ENCODE results near the gene NKPD1.

NKPD1 gene, protein sequence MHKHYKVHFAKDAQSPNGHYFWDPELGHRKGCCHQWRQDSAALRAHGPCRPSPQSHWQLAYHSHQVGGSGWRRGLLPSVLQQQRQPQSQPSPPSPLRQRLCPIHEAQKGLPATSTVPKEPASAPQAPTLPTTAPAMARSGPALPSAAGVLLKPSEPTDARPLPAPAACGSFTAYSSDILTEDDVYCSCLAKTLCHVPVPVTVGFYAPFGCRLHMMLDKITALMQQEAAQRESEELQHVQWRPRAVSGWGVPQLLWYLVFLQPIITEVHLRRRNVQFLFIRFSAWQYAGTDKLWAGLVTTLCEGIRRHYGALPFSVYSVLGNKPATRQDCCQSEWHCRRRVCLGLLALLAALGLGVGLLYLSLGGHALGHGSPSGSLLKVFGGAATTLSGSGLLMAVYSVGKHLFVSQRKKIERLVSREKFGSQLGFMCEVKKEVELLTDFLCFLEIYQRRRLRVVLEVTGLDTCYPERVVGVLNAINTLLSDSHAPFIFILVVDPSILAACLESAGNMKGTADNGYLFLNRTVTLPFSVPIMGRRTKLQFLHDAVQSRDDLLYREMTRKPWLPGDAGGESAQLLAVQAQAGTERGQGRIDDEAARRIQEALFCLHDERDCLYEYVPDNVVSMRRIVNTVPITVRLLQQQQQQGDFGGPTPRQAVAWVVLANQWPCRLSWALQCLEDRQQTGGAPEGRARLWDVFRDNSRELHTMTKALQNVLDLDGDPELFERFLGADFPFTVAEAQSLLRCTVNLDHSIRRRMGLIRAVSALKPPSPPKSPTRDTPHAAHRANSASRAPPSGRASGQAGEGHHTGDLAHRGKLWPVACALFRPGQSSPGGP

DNA sequence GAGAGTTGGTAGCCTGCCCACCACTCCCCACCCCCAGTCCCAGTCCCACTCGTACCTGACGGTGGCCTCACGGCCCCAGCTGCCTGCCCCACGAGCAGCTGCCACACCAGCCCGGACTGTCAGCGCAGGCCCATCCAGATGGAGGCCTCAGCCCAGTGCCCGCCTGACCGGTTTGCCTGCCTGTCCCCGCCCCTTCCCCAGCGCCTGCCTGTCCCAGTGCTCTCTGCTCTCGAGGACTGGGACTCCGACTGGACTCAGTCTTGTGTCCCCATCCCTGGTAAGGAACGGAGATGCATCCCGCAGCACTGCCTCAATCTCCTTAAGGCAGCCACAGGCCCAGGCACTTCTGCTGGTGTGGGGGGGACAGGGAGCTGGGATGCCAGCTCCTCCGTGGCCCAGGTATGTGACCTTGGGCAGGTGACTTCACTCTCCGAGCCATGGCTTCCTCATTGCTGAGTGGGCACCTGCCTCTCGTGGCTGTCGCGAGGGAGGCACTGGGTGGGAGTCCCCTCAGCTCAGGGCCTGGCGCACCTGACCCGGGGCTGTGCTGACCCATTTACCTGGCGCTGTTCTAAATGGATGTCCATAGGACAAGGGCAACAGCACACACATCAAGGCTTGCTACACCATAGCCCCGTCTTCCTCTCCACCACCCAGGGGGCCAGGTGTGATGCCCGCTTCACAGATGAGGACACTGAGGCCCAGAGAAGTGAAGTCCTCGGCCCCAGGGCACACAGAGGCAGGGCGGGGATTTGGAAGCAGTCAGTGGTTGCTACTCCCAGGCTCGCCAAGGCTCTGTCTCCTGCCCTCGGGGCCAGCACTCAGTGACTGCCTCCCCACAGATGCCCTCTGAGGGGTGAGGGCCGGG lies at the start of gene NKPD1:
Gene NKPD1 (minus strand): TSS at position 113 of the 868 bp plus-strand sequence. CDS start 832 bp downstream, outside the sequence.
- DNase-seq (ENCODE audit: low read depth, low spot score), result peak; percentile 66

DNA sequence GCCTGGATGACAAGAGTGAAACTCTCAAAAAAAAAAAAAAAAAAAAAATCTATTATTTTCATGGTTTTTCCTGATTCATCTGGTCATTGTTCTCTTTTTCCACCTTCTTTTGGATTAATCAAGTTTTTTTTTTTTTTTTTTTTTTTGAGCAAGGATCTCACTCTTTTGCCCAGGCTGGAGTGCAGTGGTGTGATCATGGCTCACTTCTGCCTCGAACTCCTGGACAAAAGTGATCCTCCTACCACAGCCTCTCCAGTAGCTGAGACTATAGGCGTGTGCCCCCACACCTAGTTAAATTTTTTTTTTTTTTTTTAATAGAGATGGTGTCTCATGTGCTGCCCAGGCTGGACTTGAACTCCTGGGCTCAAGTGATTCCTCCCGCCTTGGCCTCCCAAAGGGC lies 45.5 kb upstream of the NKPD1 start:
- DNase-seq (ENCODE audit: low read depth, low spot score), result no peak

DNA sequence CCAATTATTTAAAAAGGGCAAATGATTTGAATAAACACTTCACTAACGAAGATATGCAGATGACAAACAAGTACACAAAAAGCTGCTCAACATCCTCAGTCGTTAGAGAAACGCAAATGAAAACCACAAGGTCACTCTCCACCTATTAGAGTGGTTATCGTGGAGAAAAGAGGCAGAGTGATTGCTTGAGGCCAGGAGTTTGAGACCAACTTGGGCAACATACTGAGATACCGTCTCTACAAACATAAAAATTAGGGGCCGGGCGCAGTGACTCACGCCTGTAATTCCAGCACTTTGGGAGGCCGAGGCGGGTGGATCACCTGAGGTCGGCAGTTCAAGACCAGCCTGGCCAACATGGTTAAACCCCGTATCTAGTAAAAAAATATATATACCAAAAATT lies 45.0 kb upstream of the NKPD1 start:
- no peak for DNase-seq (ENCODE audit: low read depth, low spot score)

DNA sequence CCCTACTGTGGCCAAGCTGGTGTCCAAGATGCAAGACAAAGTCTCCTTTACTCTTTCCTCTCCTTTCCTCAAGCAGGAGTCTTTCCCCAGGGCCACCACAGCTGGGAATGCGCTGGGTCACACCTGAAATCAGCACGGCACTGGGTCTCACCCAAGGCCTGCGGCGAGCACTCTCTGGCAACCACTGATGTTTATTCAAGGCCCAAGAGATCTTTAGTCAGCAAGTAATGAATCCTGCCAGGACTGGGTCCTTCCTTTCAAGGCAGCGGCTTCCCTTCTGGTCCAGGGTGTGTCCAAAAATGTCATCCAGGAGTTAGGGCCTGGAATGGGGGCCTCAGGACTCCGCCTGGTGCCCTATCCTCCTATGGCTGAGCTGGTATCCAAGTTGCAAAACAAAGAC lies 41.9 kb upstream of the NKPD1 start:
- no peak for DNase-seq (ENCODE audit: low read depth, low spot score)

DNA sequence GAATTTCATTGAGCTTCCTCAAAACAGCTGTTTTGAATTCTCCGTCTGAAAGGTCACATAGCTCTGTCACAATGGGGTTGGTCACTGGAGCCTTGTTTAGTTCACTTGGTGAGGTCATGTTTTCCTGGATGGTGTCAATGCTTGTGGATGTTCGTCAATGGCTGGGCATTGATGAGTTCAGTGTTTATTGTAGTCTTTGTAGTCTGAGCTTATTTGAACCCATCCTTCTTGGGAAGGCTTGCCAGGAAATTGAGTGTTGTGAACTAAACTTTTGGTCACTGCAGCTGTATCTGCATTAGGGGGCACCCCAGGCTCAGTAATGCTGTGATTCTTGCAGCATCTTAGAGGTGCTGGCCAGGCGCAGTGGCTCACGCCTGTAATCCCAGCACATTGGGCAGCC lies 39.8 kb upstream of the NKPD1 start:
- DNase-seq (ENCODE audit: low read depth, low spot score), result peak; percentile 57

DNA sequence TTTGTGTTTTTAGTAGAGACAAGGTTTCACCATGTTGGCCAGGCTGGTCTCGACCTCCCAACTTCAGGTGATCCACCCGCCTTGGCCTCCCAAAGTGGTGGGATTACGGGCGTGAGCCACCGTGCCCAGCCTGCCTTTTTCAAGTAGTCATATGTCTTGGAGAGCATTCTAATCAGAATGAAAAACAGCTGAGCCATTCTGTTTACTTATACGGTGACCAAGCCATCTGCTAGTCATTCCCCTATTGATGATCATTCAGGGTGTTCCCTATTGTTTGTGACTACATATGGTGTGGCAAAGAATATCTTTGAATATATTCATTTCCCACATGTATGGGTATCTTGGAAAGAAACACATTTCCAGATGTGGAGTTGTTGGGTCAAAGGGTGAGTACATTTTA lies 35.0 kb upstream of the NKPD1 start:
- DNase-seq (ENCODE audit: low read depth, low spot score), result no peak

DNA sequence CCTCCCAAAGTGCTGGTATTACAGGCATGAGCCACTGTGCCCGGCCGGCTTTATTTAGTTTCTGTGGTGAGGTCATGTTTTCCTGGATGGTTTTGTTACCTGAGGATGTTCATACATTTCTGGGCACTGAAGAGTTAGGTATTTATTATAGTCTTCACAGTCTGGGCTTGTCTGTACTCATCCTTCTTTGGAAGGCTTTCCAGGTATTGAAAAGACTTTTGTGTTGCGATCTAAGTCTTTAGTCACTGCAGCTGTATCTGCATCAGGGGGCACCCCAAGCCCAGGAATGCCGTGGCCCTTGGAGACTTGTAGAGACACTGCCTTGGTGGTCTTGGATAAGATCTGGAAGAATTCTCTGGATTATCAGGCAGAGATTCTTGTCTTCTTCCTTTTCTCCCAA lies 30.6 kb upstream of the NKPD1 start:
- no peak for DNase-seq (ENCODE audit: low read depth, low spot score)

DNA sequence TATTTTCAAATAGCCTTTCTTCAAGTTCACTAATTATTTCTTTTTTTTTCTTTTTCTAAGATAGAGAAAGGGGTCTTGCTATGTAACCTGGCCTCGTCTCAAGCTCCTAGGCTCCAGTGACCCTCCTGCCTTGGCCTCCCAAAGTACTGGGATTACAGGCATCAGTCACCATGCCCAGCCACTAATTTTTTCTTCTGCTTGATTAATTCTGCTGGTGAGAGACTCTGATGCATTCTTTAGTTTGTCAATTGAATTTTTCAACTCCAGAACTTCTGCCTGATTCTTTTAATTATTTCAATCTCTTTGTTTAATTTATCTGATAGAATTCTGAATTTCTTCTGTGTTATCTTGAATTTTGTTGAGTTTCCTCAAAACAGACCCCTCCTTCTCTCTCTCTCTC lies 29.2 kb upstream of the NKPD1 start:
- no peak for DNase-seq (ENCODE audit: low read depth, low spot score)

DNA sequence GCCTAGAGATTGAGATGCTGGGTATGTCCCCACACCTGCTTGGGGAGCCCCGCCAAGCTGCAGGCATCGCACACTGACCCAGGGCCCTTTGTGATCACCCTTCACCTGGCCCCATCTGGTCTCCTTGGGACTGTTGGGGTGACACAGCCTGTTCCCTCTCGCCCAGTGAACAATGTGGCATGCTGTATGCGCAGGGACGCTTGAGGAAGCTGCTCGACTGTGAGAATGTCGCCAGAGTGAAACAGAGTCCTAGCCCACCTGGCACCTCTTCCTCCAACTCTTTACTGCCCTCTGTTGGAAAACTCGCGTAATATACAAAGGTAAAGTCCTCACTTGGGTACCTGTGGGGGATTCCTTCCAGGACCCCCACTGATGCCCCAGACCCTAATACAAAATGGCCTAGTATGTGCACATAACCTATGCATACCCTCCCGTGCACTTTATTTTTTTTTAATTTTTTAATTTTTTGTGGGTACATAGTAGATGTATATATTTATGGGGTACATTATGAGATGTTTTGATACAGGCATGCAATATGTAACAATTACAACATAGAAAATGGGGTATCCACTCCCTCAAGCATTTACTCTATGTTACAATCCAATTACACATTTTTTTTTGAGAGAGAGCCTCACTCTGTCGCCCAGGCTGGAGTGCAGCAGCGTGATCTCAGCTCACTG lies 26.8 kb upstream of the NKPD1 start:
- peak; percentile 43 for DNase-seq (ENCODE audit: low read depth, low spot score)

DNA sequence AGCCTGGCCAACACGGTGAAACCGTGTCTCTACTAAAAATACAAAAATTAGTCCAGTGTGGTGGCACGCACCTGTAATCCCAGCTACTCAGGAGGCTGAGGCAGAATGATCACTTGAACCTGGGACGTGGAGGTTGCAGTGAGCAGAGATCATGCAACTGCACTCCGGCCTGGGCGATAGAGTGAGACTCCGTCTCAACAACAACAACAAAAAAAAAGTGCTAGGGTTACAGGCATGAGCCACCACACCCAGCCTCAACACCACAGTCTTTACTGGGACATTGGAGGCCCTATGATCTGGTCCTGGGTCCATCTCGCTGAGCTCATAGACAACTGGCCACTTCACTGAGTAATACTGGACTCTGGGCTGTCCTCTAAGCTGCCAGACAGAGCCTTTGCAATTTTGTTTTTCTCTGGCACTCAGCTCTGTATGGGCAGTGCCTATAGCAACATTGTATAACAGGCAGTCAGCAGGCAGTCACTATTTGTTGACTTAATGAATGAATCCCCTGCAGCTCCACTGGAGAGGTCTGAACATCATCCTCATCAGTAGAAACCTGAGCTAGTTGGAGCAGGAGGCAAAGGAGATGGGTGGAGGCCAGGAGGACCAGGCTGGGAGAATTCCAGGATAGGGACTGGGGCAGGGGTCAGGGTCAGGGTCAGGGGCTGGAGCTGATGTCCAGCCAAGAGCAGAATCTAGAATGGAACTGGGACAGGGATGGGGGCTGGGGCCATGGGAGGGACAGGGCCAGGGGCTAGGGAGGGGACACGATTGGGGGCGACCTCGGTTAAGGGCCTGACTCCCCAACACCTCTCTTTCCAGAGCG lies 25.9 kb upstream of the NKPD1 start:
- DNase-seq (ENCODE audit: low read depth, low spot score), result no peak

DNA sequence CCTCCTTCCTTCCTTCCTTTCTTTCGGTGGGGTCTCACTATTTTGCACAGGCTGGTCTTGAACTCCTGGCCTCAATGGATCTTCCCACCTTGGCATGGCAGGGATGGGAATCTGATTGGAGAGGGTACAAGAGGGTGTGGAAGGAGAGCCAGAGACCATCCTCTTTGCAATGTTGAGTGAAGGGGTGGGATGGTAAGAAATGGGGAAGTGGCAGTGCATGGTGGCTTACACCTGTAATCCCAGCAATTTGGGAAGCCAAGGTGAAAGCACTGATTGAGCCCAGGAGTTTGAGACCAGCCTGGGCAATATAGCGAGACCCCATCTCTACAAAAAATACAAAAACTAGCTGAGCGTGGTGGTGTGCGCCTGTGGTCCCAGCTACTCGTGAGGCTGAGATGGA lies 23.3 kb upstream of the NKPD1 start:
- DNase-seq (ENCODE audit: low read depth, low spot score), result no peak

DNA sequence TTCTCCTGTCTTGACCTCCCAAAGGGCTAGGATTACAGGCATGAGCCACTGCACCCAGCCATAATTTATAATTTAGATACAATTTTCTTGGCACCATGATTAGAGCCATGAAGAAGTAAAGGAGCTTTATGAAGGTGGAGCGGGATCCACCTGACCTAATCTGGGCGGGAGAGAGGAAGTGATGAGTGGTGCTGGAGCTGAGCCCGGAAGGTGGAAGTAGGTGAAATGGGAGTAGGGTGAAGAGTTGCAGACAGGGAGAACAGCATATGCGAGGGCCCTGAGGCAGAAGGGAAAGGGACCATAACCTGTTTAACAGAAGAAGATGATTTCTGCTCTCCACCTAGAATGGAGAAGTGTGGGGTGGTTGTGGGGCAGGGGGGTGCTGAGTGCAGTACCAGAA lies 22.0 kb upstream of the NKPD1 start:
- DNase-seq (ENCODE audit: low read depth, low spot score), result no peak

DNA sequence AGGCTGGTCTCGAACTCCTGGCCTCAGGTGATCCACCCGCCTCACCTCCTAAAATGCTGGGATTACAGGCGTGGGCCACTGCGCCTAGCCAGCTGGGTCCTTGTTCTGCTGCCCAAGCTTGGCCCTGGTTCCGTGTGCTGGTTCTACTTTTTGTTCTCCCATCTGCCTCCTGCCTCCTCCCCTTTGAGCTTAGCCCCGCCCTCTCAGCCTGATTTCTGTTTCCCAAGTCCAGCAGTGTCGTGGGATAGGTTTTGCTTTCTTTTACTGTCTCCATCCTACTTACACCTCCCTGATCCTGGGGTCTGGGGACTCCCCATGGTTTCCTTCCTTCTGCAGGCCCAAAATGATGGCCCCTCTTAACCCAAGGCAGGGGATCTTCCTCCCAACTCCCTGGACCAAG lies 20.2 kb upstream of the NKPD1 start:
- DNase-seq (ENCODE audit: low read depth, low spot score), result no peak

DNA sequence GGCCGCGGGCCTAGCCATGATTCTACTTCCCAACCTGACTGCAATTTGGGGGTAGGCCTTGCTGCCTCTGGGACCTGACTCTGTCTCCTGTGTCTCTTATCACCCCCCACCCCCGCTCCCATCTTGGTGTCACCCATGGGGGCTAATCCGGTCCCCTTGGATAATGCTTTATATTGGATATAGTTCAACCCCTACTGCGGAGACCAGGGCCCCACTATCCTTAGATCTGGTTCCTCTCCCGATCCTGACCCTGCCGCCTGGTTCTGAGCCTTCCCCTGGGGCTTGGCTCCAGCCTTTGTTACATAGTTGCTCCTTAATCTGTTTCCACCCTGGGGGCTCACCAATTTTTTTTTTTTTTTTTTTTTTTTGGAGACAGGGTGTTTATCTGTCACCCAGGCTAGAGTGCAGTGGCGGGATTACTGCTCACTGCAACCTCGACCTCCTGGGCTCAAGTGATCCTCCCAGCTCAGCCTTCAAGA lies 19.1 kb upstream of the NKPD1 start:
- DNase-seq (ENCODE audit: low read depth, low spot score), result peak; percentile 48

DNA sequence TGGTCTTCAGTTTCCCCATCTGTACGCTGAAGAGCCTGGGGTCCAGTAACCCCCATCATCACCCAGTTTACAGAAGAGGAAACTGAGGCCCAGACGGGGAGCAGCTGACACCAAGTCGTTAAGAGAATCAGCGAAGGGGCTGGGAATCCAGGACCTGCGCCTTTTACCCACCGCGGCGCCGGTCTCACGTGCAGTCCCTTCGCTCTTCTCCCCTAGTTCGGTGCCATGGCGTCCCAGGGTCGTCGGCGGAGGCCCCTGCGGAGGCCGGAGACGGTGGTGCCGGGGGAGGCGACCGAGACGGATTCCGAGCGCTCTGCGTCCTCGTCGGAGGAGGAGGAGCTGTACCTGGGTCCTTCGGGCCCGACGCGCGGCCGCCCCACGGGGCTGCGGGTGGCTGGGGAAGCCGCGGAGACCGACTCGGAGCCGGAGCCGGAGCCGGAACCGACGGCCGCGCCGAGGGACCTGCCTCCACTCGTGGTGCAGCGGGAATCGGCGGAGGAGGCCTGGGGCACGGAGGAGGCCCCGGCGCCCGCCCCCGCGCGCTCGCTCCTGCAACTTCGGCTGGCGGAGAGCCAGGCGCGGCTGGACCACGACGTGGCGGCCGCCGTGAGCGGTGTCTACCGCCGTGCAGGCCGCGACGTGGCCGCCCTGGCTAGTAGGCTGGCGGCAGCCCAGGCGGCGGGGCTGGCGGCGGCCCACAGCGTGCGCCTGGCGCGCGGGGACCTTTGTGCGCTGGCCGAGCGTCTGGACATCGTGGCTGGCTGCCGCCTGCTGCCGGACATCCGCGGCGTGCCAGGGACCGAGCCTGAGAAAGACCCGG lies 18.5 kb upstream of the NKPD1 start:
- no peak for DNase-seq (ENCODE audit: low read depth, low spot score)

DNA sequence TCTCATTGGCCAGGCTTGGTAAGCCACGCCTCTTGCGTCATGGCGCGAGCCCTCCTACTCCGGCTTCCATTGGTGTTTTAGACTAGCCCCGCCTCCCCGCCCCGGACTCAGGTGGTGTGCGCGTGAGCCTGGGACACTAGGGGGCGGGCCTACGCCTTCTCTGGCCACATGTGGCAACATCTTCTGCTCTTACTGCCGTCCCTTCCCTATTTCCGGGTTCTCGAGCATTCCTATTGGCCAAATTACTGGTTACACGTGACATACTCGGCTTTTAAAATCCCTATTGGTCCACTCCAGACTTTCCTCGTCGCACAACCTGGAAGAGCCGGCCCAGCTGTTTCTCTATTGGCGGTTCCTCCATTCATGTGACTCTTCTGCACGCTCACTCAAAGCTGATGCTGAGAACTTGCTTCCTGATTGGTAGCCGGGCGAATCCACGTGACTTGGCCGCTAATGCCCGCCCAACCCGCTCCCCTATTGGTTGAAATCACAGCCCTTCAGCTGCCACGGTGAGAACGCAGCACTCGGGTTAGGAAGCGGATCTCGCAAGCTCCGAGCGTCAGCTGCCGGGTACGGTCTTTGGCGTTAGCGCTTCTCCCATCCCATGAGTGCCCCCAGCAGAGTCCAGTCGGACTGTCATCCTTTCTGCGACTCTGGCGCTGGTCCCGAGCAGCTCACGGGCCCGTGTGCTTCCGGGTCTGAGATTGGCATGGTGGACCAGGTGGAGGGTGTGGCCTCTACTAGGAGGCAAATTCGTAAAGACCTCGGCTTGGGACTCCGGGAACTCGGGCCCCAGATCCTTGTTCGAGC lies 17.7 kb upstream of the NKPD1 start, which contains the start of gene BLOC1S3:
Gene BLOC1S3 (plus strand): TSS at position 523 of the 810 bp plus-strand sequence. CDS start 513 bp downstream, outside the sequence.
- DNase-seq (ENCODE audit: low read depth, low spot score), result peak; percentile 100

DNA sequence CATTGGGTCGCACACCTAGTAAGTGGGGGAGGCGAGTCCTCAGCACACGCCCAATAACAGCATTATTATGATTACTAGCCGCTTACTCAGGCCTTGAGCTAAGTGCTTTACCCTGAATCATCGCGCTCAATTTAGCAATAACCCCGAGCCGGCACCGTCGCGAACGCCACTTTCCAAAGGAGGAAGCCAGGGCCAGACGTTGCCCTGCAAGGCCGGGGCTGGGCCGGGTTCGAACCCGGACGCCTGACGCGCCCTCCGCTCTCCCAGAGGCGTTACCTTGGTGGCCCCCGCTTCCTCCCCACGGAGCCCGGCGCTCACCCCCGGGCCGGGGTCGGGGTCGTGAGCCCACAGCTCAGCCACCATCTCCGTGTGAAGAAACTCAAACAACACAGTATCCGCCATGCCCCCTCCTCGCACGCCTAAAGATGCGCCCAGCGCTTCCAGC lies 17.1 kb upstream of the NKPD1 start, which contains the start of gene TRAPPC6A:
Gene TRAPPC6A (minus strand): TSS at position 421 of the 445 bp plus-strand sequence. CDS start 19 bp downstream, at position 402.
- no peak for DNase-seq (ENCODE audit: low read depth, low spot score)

All from ELF-1 (cell line).